ENCODE data around the gene ERF.
"Not testable (repeated sequence)": the region's sequence is repeated elsewhere in the genome, so short reads cannot be mapped to it uniquely, and the experiment has no call there.

Gene ERF

GRCh38 chr19:42271861-42272534 lies 17.1 kb upstream of the ERF start:
- H3K36me3 ChIP-seq (ENCODE audit: control insufficient read depth, insufficient read depth, low read length) = peaks cover 12% of the 10 kb centered on the region
- H3K4me1 ChIP-seq (ENCODE audit: control insufficient read depth, insufficient read depth, low read length) = peaks cover 8% of the 10 kb centered on the region
- H3K9ac ChIP-seq (ENCODE audit: low read depth, low read length) = no peak overlapping the region
- no peak overlapping the region for H3K4me3 ChIP-seq (ENCODE audit: low read depth, low read length)
- H3K9me3 ChIP-seq (ENCODE audit: control insufficient read depth, insufficient read depth, low read length) = no peaks in the 10 kb centered on the region
- H3K27me3 ChIP-seq (ENCODE audit: control insufficient read depth, insufficient read depth, low read length) = no peaks in the 10 kb centered on the region

GRCh38 chr19:42271045-42271419 lies 16.1 kb upstream of the ERF start:
- no peaks in the 10 kb centered on the region for H3K9me3 ChIP-seq (ENCODE audit: control insufficient read depth, insufficient read depth, low read length)
- no peak overlapping the region for H3K4me3 ChIP-seq (ENCODE audit: low read depth, low read length)
- peaks cover 12% of the 10 kb centered on the region for H3K36me3 ChIP-seq (ENCODE audit: control insufficient read depth, insufficient read depth, low read length)
- H3K27me3 ChIP-seq (ENCODE audit: control insufficient read depth, insufficient read depth, low read length) = no peaks in the 10 kb centered on the region
- H3K4me1 ChIP-seq (ENCODE audit: control insufficient read depth, insufficient read depth, low read length) = peaks cover 8% of the 10 kb centered on the region
- no peak overlapping the region for H3K9ac ChIP-seq (ENCODE audit: low read depth, low read length)

GRCh38 chr19:42270346-42271044 lies 15.6 kb upstream of the ERF start:
- Histone ChIP-seq H3K36me3 (ENCODE audit: control insufficient read depth, insufficient read depth, low read length) (peaks cover 12% of the 10 kb centered on the region), H3K4me3 (ENCODE audit: low read depth, low read length) (peak overlapping the region; percentile 35), H3K4me1 (ENCODE audit: control insufficient read depth, insufficient read depth, low read length) (peaks cover 8% of the 10 kb centered on the region), H3K9me3 (ENCODE audit: control insufficient read depth, insufficient read depth, low read length) (no peaks in the 10 kb centered on the region), H3K27me3 (ENCODE audit: control insufficient read depth, insufficient read depth, low read length) (no peaks in the 10 kb centered on the region), H3K9ac (ENCODE audit: low read depth, low read length) (peak overlapping the region; percentile 54)

- H3K9ac ChIP-seq (ENCODE audit: low read depth, low read length) = peak overlapping the region; percentile 54
- H3K4me3 ChIP-seq (ENCODE audit: low read depth, low read length) = peak overlapping the region; percentile 64
- H3K4me1 ChIP-seq (ENCODE audit: control insufficient read depth, insufficient read depth, low read length) = peaks cover 8% of the 10 kb centered on the region
- no peaks in the 10 kb centered on the region for H3K27me3 ChIP-seq (ENCODE audit: control insufficient read depth, insufficient read depth, low read length)
- H3K36me3 ChIP-seq (ENCODE audit: control insufficient read depth, insufficient read depth, low read length) = peaks cover 12% of the 10 kb centered on the region
- H3K9me3 ChIP-seq (ENCODE audit: control insufficient read depth, insufficient read depth, low read length) = no peaks in the 10 kb centered on the region
Observed at GRCh38 chr19:42269478-42270345, 14.8 kb upstream of the ERF start.

- H3K9ac ChIP-seq (ENCODE audit: low read depth, low read length) = peak within 1 kb of the TSS; percentile 100
- H3K4me3 ChIP-seq (ENCODE audit: low read depth, low read length) = peak within 1 kb of the TSS; percentile 94
- H3K27me3 ChIP-seq (ENCODE audit: control insufficient read depth, insufficient read depth, low read length) = no peaks in the 10 kb centered on the region
- peaks cover 8% of the 10 kb centered on the region for H3K4me1 ChIP-seq (ENCODE audit: control insufficient read depth, insufficient read depth, low read length)
- peaks cover 8% of the 10 kb centered on the region for H3K36me3 ChIP-seq (ENCODE audit: control insufficient read depth, insufficient read depth, low read length)
- H3K9me3 ChIP-seq (ENCODE audit: control insufficient read depth, insufficient read depth, low read length) = no peaks in the 10 kb centered on the region
Observed at GRCh38 chr19:42268704-42269477, 14.0 kb upstream of the ERF start, which contains the start of gene CIC. TSS of gene CIC (plus strand) at chr19:42269252. CDS start at chr19:42271784, 2,532 bp downstream.

- Histone ChIP-seq H3K4me3 (ENCODE audit: low read depth, low read length) (peak overlapping the region; percentile 94), H3K9ac (ENCODE audit: low read depth, low read length) (peak overlapping the region; percentile 100), H3K9me3 (ENCODE audit: control insufficient read depth, insufficient read depth, low read length) (no peaks in the 10 kb centered on the region), H3K4me1 (ENCODE audit: control insufficient read depth, insufficient read depth, low read length) (peaks cover 8% of the 10 kb centered on the region), H3K36me3 (ENCODE audit: control insufficient read depth, insufficient read depth, low read length) (peaks cover 2% of the 10 kb centered on the region), H3K27me3 (ENCODE audit: control insufficient read depth, insufficient read depth, low read length) (no peaks in the 10 kb centered on the region)
Observed at GRCh38 chr19:42268142-42268703, 13.3 kb upstream of the ERF start.

GRCh38 chr19:42267644-42268141 lies 12.8 kb upstream of the ERF start:
- Histone ChIP-seq H3K27me3 (ENCODE audit: control insufficient read depth, insufficient read depth, low read length) (no peaks in the 10 kb centered on the region), H3K4me1 (ENCODE audit: control insufficient read depth, insufficient read depth, low read length) (peaks cover 8% of the 10 kb centered on the region), H3K36me3 (ENCODE audit: control insufficient read depth, insufficient read depth, low read length) (no peaks in the 10 kb centered on the region), H3K9ac (ENCODE audit: low read depth, low read length) (peak overlapping the region; percentile 17), H3K9me3 (ENCODE audit: control insufficient read depth, insufficient read depth, low read length) (no peaks in the 10 kb centered on the region), H3K4me3 (ENCODE audit: low read depth, low read length) (peak overlapping the region; percentile 77)

- H3K4me3 ChIP-seq (ENCODE audit: low read depth, low read length) = not testable (repeated sequence)
Observed at GRCh38 chr19:42266928-42267603, 12.1 kb upstream of the ERF start.

GRCh38 chr19:42266105-42266504 lies 11.2 kb upstream of the ERF start:
- not testable (repeated sequence) for H3K9ac ChIP-seq (ENCODE audit: low read depth, low read length); H3K4me3 ChIP-seq (ENCODE audit: low read depth, low read length); H3K9me3 ChIP-seq (ENCODE audit: control insufficient read depth, insufficient read depth, low read length); H3K36me3 ChIP-seq (ENCODE audit: control insufficient read depth, insufficient read depth, low read length); H3K4me1 ChIP-seq (ENCODE audit: control insufficient read depth, insufficient read depth, low read length); H3K27me3 ChIP-seq (ENCODE audit: control insufficient read depth, insufficient read depth, low read length)

More at GRCh38 chr19:42266928-42267603, 12.1 kb upstream of the ERF start:
- H3K36me3 ChIP-seq (ENCODE audit: control insufficient read depth, insufficient read depth, low read length); H3K9ac ChIP-seq (ENCODE audit: low read depth, low read length); H3K27me3 ChIP-seq (ENCODE audit: control insufficient read depth, insufficient read depth, low read length); H3K4me1 ChIP-seq (ENCODE audit: control insufficient read depth, insufficient read depth, low read length); H3K9me3 ChIP-seq (ENCODE audit: control insufficient read depth, insufficient read depth, low read length): not testable (repeated sequence)

- Histone ChIP-seq H3K27me3 (ENCODE audit: control insufficient read depth, insufficient read depth, low read length) (no peaks in the 10 kb centered on the region), H3K9me3 (ENCODE audit: control insufficient read depth, insufficient read depth, low read length) (no peaks in the 10 kb centered on the region), H3K9ac (ENCODE audit: low read depth, low read length) (no peak overlapping the region), H3K4me1 (ENCODE audit: control insufficient read depth, insufficient read depth, low read length) (no peaks in the 10 kb centered on the region), H3K36me3 (ENCODE audit: control insufficient read depth, insufficient read depth, low read length) (no peaks in the 10 kb centered on the region), H3K4me3 (ENCODE audit: low read depth, low read length) (no peak overlapping the region)
Observed at GRCh38 chr19:42261763-42262162, 6.8 kb upstream of the ERF start.
